ENCODE results near the gene PRRC2B. TPM values are rescaled to one million over a fixed set of nuclear protein-coding genes. Genes with fewer than 3 reads are reported as not detected.
"Not testable (repeated sequence)": the region's sequence is repeated elsewhere in the genome, so short reads cannot be mapped to it uniquely, and the experiment has no call there.

The PRRC2B gene
- total RNA-seq, 2 experiments from 2014 or later, result 242 to 293 TPM

GRCh38 chr9:131457746-131458145 lies 63.9 kb downstream of the PRRC2B start:
- DNase-seq, result no peak
- no peaks in the 10 kb centered on the region for H3K27me3 Mint-ChIP-seq
- CTCF ChIA-PET, result interaction anchor here (1.3 kb wide), 1 partner anchor 108 kb away, joined by 4 read pairs; no protein-coding TSS in a partner anchor
- H3K4me3 Mint-ChIP-seq, result no peak overlapping the region
- peaks cover 36% of the 10 kb centered on the region for H3K4me1 Mint-ChIP-seq
- H3K27ac Mint-ChIP-seq, result peak overlapping the region; percentile 61
- ATAC-seq, result no peak
- H3K36me3 Mint-ChIP-seq, result peaks cover 63% of the 10 kb centered on the region
- H3K9me3 Mint-ChIP-seq (ENCODE audit: low read depth), result no peaks in the 10 kb centered on the region

GRCh38 chr9:131459056-131459455 lies 65.2 kb downstream of the PRRC2B start:
- DNase-seq (no peak), ATAC-seq (no peak)
- Mint-ChIP-seq H3K9me3 (ENCODE audit: low read depth) (no peaks in the 10 kb centered on the region), H3K27ac (peak overlapping the region; percentile 8), H3K36me3 (peaks cover 55% of the 10 kb centered on the region), H3K4me3 (no peak overlapping the region), H3K4me1 (peaks cover 30% of the 10 kb centered on the region), H3K27me3 (no peaks in the 10 kb centered on the region)
- CTCF ChIA-PET, result interaction anchor here (1.3 to 1.7 kb wide), 2 partner anchors 20 to 109 kb away, joined by 4 to 6 read pairs; no protein-coding TSS in a partner anchor

- no peak for ATAC-seq
- CTCF ChIA-PET, result interaction anchor here (1.1 kb wide), 1 partner anchor 10 kb away, joined by 3 read pairs; no protein-coding TSS in a partner anchor
Observed at GRCh38 chr9:131461166-131461565, 67.3 kb downstream of the PRRC2B start.

GRCh38 chr9:131464354-131465000 lies 70.6 kb downstream of the PRRC2B start:
- Mint-ChIP-seq H3K9me3 (ENCODE audit: low read depth) (no peaks in the 10 kb centered on the region), H3K27me3 (no peaks in the 10 kb centered on the region), H3K4me1 (peaks cover 8% of the 10 kb centered on the region), H3K27ac (no peak overlapping the region), H3K4me3 (no peak overlapping the region), H3K36me3 (peaks cover 56% of the 10 kb centered on the region)
- ATAC-seq (no peak), DNase-seq (no peak)
- CTCF ChIA-PET, result interaction anchor here (0.7 to 1.5 kb wide), 3 partner anchors 13 to 114 kb away, joined by 3 to 4 read pairs (median 4); no protein-coding TSS in a partner anchor

More at GRCh38 chr9:131461166-131461565, 67.3 kb downstream of the PRRC2B start:
- Mint-ChIP-seq H3K36me3 (peaks cover 54% of the 10 kb centered on the region), H3K4me3 (no peak overlapping the region), H3K9me3 (ENCODE audit: low read depth) (no peaks in the 10 kb centered on the region), H3K27me3 (no peaks in the 10 kb centered on the region), H3K4me1 (peaks cover 17% of the 10 kb centered on the region), H3K27ac (peak overlapping the region; percentile 35)
- DNase-seq, result no peak

GRCh38 chr9:131465401-131465800 lies 71.5 kb downstream of the PRRC2B start:
- no peaks in the 10 kb centered on the region for H3K9me3 Mint-ChIP-seq (ENCODE audit: low read depth)
- H3K4me3 Mint-ChIP-seq, result no peak overlapping the region
- CTCF ChIA-PET, result interaction anchor here (0.5 kb wide), 1 partner anchor 103 kb away, joined by 4 read pairs; no protein-coding TSS in a partner anchor
- no peak overlapping the region for H3K27ac Mint-ChIP-seq
- ATAC-seq (no peak), DNase-seq (no peak)
- H3K4me1 Mint-ChIP-seq, result peaks cover 2% of the 10 kb centered on the region
- H3K36me3 Mint-ChIP-seq, result peaks cover 58% of the 10 kb centered on the region
- no peaks in the 10 kb centered on the region for H3K27me3 Mint-ChIP-seq

- Mint-ChIP-seq H3K36me3 (peaks cover 60% of the 10 kb centered on the region), H3K27ac (no peak overlapping the region), H3K4me1 (no peaks in the 10 kb centered on the region), H3K27me3 (no peaks in the 10 kb centered on the region), H3K4me3 (no peak overlapping the region), H3K9me3 (ENCODE audit: low read depth) (no peaks in the 10 kb centered on the region)
- ATAC-seq, result no peak
- CTCF ChIA-PET, result interaction anchor here (2.1 kb wide), 1 partner anchor 10 kb away, joined by 4 read pairs; no protein-coding TSS in a partner anchor
- DNase-seq, result no peak
Observed at GRCh38 chr9:131467214-131467935, 73.5 kb downstream of the PRRC2B start.

- Mint-ChIP-seq H3K27ac (no peak overlapping the region), H3K4me3 (no peak overlapping the region), H3K4me1 (no peaks in the 10 kb centered on the region), H3K9me3 (ENCODE audit: low read depth) (no peaks in the 10 kb centered on the region), H3K36me3 (peaks cover 61% of the 10 kb centered on the region), H3K27me3 (no peaks in the 10 kb centered on the region)
- CTCF ChIA-PET, result interaction anchor here (0.6 to 2.1 kb wide), 2 partner anchors 10 to 142 kb away, joined by 3 to 4 read pairs; no protein-coding TSS in a partner anchor
- DNase-seq, result no peak
- ATAC-seq, result no peak
Observed at GRCh38 chr9:131468031-131468430, 74.1 kb downstream of the PRRC2B start.

GRCh38 chr9:131469356-131469755 lies 75.5 kb downstream of the PRRC2B start:
- Mint-ChIP-seq H3K9me3 (ENCODE audit: low read depth) (no peaks in the 10 kb centered on the region), H3K27ac (no peak overlapping the region), H3K4me1 (no peaks in the 10 kb centered on the region), H3K27me3 (no peaks in the 10 kb centered on the region), H3K4me3 (no peak overlapping the region), H3K36me3 (peaks cover 65% of the 10 kb centered on the region)
- ATAC-seq, result no peak
- CTCF ChIA-PET, result no interaction called here
- DNase-seq, result no peak

GRCh38 chr9:131469951-131470350 lies 76.1 kb downstream of the PRRC2B start:
- Mint-ChIP-seq H3K36me3 (peaks cover 64% of the 10 kb centered on the region), H3K4me1 (no peaks in the 10 kb centered on the region), H3K27me3 (no peaks in the 10 kb centered on the region), H3K4me3 (no peak overlapping the region), H3K9me3 (ENCODE audit: low read depth) (no peaks in the 10 kb centered on the region), H3K27ac (no peak overlapping the region)
- ATAC-seq, result no peak
- CTCF ChIA-PET, result no interaction called here
- no peak for DNase-seq

GRCh38 chr9:131470581-131470991 lies 76.7 kb downstream of the PRRC2B start:
- Mint-ChIP-seq H3K27me3 (no peaks in the 10 kb centered on the region), H3K36me3 (peaks cover 59% of the 10 kb centered on the region), H3K4me3 (no peak overlapping the region), H3K27ac (no peak overlapping the region), H3K4me1 (no peaks in the 10 kb centered on the region), H3K9me3 (ENCODE audit: low read depth) (no peaks in the 10 kb centered on the region)
- CTCF ChIA-PET, result no interaction called here
- ATAC-seq, result no peak
- no peak for DNase-seq

- H3K4me1 Mint-ChIP-seq; DNase-seq; CTCF ChIA-PET; H3K27ac Mint-ChIP-seq; ATAC-seq; H3K27me3 Mint-ChIP-seq; H3K9me3 Mint-ChIP-seq (ENCODE audit: low read depth); H3K4me3 Mint-ChIP-seq: not testable (repeated sequence)
- H3K36me3 Mint-ChIP-seq, result peaks cover 55% of the 10 kb centered on the region
Observed at GRCh38 chr9:131472085-131472484, 78.2 kb downstream of the PRRC2B start.

- Mint-ChIP-seq H3K9me3 (ENCODE audit: low read depth) (no peaks in the 10 kb centered on the region), H3K4me3 (no peak overlapping the region), H3K27me3 (no peaks in the 10 kb centered on the region), H3K4me1 (no peaks in the 10 kb centered on the region), H3K27ac (no peak overlapping the region), H3K36me3 (peaks cover 50% of the 10 kb centered on the region)
- ATAC-seq (no peak), DNase-seq (no peak)
- CTCF ChIA-PET, result interaction anchor here (1.3 to 1.6 kb wide), 2 partner anchors 100 to 123 kb away, joined by 3 to 5 read pairs; no protein-coding TSS in a partner anchor
Observed at GRCh38 chr9:131473198-131473885, 79.5 kb downstream of the PRRC2B start.

- peaks cover 49% of the 10 kb centered on the region for H3K36me3 Mint-ChIP-seq
- no peaks in the 10 kb centered on the region for H3K27me3 Mint-ChIP-seq
- H3K4me3 Mint-ChIP-seq, result no peak overlapping the region
- no peak for ATAC-seq
- H3K4me1 Mint-ChIP-seq, result no peaks in the 10 kb centered on the region
- CTCF ChIA-PET, result interaction anchor here (1.3 to 1.6 kb wide), 2 partner anchors 101 to 123 kb away, joined by 3 to 5 read pairs; no protein-coding TSS in a partner anchor
- DNase-seq, result no peak
- H3K9me3 Mint-ChIP-seq (ENCODE audit: low read depth), result no peaks in the 10 kb centered on the region
- H3K27ac Mint-ChIP-seq, result no peak overlapping the region
Observed at GRCh38 chr9:131473891-131474290, 80.0 kb downstream of the PRRC2B start.
